A204.1 (cell line): ENCODE data around the gene DNAJB11.
"Not testable (repeated sequence)": the region's sequence is repeated elsewhere in the genome, so short reads cannot be mapped to it uniquely, and the experiment has no call there.

Source experiments
- FAIRE-seq: peaks from 2 replicates; lab custom pipeline; 2012; peaks lifted over from hg19 to GRCh38; lab: Jason Lieb, UNC

DNAJB11 gene

DNA sequence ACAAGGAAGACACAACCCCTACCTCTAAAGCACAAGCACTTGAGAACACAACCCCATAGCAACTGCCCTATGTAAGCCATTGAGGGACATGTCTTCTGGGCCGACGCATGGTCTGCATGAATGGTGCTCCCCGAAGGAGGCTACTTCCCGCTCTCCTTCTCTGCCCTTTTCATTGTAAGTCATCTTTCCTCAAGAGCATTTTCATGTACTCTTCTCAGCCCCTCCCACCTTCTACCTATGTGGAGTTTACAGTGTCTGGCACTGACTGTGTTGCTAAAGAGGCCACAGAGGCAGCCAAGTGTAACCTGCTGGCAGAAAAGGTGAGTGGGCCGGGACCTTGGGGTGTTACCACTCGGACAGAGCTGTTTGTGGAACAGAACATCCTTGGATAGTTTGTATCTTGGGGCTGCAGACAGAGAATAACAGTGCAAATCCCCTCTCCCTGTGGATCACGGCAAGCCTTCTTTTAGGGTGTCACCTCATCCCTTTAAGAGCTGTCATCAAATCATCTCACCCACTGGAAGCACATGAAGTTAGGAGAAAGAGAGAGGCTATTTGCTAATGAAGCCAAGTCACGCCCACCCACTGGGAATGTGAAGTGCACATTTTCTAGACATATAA lies 47.9 kb downstream of the DNAJB11 start:
- FAIRE-seq, result no peak

DNA sequence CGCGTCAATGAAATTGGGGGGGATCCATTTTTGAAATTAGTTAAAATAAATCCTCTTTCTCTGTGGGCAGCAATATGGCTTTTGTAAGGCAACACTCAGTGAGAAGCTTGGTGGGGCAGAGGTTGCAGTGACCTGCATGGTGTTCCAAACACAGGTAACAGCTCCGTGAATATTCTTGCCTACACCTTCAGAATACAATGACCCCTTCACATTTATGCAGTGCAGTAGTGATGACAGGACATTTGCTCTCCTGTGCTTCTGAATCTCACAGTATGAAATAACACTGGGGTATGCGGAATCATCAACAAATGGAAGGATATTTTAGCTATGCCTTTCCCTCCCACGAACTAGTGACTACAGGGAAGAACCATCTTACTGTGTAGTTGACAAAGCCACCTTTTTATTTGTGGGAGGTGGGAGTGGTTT lies 49.3 kb downstream of the DNAJB11 start:
- no peak for FAIRE-seq

GRCh38 chr3:186620213-186621092 lies 49.9 kb downstream of the DNAJB11 start:
- FAIRE-seq, result no peak

DNA sequence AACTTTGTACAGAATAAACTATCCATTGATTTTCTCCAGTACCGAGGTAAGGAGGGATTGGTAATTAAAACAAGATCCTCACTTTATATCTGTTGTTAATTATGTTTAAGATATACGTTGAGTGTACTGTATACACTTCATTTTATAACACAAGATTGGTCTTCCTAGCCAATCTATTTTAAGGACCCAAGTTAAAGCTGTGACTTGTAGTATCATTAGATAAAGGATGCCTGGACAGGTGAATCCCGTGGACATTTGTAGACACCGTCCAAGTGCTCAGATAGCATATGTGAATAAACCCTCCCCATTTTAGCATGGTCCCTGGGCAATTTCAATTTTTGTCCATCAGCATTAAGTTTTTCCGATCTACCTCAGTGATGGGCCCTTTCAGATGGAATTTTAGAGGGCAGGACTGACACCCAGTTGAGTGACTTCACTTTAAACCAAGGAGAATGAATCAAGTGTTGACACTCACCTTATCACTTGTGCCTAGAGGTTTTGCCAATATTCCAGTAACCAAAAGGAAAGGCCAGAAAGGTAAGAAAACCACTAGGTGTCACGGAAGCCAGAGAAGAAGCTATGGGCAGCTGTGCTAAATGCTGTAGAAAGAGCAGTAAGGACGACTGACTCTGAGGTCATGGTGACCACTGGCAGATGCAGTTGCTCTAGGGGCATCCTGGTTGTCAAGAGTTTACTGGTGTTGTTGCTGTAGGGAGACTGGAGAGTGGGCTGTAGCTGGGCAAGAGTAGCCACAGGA lies 51.6 kb downstream of the DNAJB11 start:
- FAIRE-seq, result no peak

GRCh38 chr3:186622651-186623310 lies 52.3 kb downstream of the DNAJB11 start:
- FAIRE-seq, result no peak

DNA sequence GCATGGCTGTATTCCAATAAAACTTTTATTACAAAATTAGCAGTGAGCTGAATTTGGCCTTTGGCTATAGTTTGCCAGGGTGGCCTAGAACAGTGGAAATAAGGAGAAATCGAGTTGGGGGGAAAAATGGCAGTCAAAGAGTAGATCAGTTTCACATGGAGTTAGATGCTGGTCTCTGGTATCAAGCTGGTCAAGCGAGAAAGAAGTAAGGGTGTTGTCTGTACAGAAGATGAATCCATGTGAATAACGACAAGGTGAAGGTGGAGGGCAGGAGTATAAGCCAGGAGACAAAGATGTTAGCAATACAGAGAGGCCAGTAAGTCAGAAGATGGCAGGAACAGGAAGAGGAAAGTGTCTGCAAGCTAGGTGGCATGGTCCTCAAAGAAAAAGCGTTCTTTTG lies 54.1 kb downstream of the DNAJB11 start:
- no peak for FAIRE-seq

DNA sequence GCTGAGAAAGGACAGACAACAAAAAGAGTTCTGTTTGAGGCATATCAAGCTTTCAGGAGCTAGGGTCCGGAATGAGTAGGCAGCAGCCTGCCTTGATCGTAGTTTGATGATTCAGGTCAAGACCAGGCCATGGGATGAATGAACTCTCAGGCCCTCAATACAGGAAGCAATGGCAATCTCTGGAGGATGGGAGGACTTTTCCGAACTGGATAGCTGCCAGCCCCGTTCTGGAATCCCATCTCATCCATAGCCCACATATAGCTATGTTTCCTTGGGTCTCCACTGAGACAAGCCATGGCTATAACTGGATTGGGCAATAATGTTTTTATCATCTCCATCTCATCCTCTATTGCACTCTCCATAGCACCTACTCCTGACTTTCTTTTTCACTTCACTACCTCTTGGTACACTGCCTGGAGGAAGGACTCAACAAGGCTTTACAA lies 55.1 kb downstream of the DNAJB11 start:
- no peak for FAIRE-seq

GRCh38 chr3:186626254-186626847 lies 55.8 kb downstream of the DNAJB11 start:
- no peak for FAIRE-seq

DNA sequence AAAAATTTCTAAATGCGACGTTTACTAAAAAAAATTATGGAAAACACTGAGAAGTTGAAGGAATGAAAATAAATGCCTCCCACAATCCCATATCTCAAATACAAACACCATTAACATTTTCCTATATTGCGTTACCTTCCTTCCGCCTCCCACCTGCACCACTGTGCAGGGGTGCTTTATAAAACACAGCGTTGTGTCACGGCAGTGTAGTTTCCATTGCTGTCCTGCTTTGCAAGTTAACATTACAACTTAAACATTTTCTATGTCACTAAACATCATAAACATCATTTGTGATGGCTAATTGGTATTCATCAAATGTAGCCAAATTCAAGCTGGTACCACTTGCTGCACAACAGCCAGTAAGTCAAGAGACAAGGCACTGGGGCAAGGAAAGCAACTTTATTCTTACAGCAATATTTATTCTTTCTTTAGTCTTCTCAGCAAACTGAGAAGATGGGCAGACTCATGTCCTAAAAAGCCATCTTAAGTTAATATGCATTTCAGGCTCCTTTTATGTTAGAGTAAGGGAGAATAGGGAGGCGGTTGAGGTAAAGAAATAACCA lies 57.4 kb downstream of the DNAJB11 start:
- FAIRE-seq, result no peak

DNA sequence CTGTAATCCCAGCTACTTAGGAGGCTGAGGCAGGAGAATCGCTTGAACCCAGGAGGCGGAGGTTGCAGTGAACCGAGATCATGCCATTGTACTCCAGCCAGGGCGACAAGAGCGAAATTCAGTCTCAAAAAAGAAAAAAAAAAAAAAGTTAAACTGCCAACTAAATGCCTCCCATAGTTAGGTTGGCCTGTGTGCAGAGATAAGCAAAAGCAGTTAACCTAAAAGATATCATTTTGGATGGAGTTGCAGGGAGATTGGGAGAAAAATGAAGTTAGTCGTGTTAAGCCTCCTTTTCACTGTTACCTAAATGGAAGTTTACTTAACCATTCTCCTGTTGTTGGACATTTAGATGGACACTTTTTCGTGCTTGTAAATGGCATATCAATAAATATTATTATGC lies 58.2 kb downstream of the DNAJB11 start:
- no peak for FAIRE-seq

- FAIRE-seq, result no peak
These were observed 60.6 kb downstream of the DNAJB11 start for GRCh38 chr3:186630950-186631641.

DNA sequence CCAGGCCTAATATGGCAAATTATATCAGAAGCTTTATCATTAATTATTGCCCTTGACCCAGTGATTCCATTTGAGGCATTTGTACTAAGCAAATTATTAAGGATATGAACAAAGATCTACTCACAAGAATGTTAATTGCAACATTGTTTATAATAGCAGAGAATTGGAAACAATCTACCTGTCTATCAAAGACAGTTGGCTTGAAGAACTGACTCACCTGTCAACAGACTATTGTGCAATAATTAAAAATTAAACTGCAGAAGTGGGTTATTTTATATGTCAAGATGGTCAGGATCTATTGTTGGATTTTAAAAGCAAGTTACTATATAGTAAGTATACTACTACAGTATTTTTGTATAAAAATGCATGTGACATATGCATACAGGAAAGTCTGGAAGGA lies 63.0 kb downstream of the DNAJB11 start:
- FAIRE-seq, result no peak

GRCh38 chr3:186634207-186634606 lies 63.7 kb downstream of the DNAJB11 start:
- not testable (repeated sequence) for FAIRE-seq
